Heart right ventricle (tissue), 16 donors: ENCODE measurements around the gene ADAMTSL5. TPM values are rescaled to one million over a fixed set of nuclear protein-coding genes. Genes with fewer than 3 reads are reported as not detected.
A peak's percentile ranks its signal among the peaks of the same experiment; 100 is the strongest.

Experiments
- ATAC-seq, 8 donors: fragments of 200-7000 bp; cut with Tn5 transposase; one replicate each; pipeline ENCODE4 v1.9.1; 2020; ENCODE audit warnings: mild to moderate bottlenecking in 8 of 8, moderate library complexity in 8 of 8, moderate number of reproducible peaks in 1 of 8
- DNase-seq, 2 donors: peaks; one replicate each; pipeline ENCODE4 v3.0.0-alpha.2; 2020
- H3K27ac ChIP-seq, 10 donors: fragments of 200-600 bp; sonication (generic) in 2 of 10; one replicate each; pipeline versions ENCODE4 v1.5.0 to v1.8.0; 2020 to 2022; ENCODE audit warnings: mild to moderate bottlenecking in 3 of 10
- H3K27me3 ChIP-seq, 7 donors: fragments of 200-600 bp; one replicate each; pipeline ENCODE4 v1.8.0; 2021 to 2022; ENCODE audit warnings: mild to moderate bottlenecking in 2 of 7
- H3K36me3 ChIP-seq, 9 donors: fragments of 200-600 bp; sonication (generic) in 1 of 9; one replicate each; pipeline versions ENCODE4 v1.5.0 to v1.8.0; 2020 to 2022; ENCODE audit warnings: mild to moderate bottlenecking in 2 of 9
- H3K4me1 ChIP-seq, 9 donors: fragments of 200-600 bp; sonication (generic) in 1 of 9; one replicate each; pipeline versions ENCODE4 v1.5.0 to v1.8.0; 2020 to 2022; ENCODE audit warnings: mild to moderate bottlenecking in 4 of 9
- H3K4me3 ChIP-seq, 10 donors: fragments of 200-600 bp; sonication (generic) in 2 of 10; one replicate each; pipeline versions ENCODE4 v1.5.0 to v1.8.0; 2020 to 2022; ENCODE audit warnings: mild to moderate bottlenecking in 7 of 10, moderate library complexity in 2 of 10
- H3K9me3 ChIP-seq, 11 donors: fragments of 200-600 bp in 10 of 11; sonication (generic) in 2 of 11; one replicate each; pipeline versions ENCODE4 v1.5.0 to v1.8.0; 2013 to 2022; ENCODE audit warnings: mild to moderate bottlenecking in 2 of 11, control low read depth in 1 of 11, moderate library complexity in 1 of 11
- WGBS, 2 donors: extraction: QIAGEN DNeasy Blood & Tissue Kit; methylation state at CpG; one replicate each; pipeline ENCODE4 v1.1.7; 2013; ENCODE audit warnings: inconsistent platforms in 1 of 2; 5-methylcytosine and 5-hydroxymethylcytosine counted together
- intact Hi-C, 10 donors: fragments of 100-400 bp; cut with DNase I; formaldehyde crosslinking; loops; one replicate each; pipeline versions ENCODE4 v1.11.1 to v1.14.2; 2022
- polyA plus RNA-seq, 2 donors: library from polyadenylated mRNA; stranded (reverse); fragments of 200-250 nt; gene quantifications; one replicate each; pipeline ENCODE4 v1.2.3, GENCODE V29; 2013
- total RNA-seq, 10 donors: library from RNA; stranded (reverse); fragmentation: NEBNext Ultra II Directional in 3 of 10; extraction: Animal tissue kit (Norgen Biotek cat#: 25700) in 3 of 10; gene quantifications; one replicate each; pipeline versions ENCODE4 v1.2.1 to v1.2.4, GENCODE V29; 2021 to 2023
- TF ChIP-seq, protein P1 (sequence below), 9 donors: fragments of 200-600 bp; sonication (generic) in 2 of 9; IDR thresholded peaks; one replicate each; pipeline versions ENCODE4 v1.5.0 to v1.8.0; 2021 to 2022; ENCODE audit warnings: antibody characterized with exemption in 9 of 9, mild to moderate bottlenecking in 5 of 9, moderate library complexity in 1 of 9
- donor health status: Arrhythmogenic right ventricular cardiomyopathy.
- donor health status: ischemic (EF 13 %, LVEDD 7.1; RV severe dilation, severe dysfunction).
- donor health status: healthy with polysubstance abuse.
- donor health status: DM: no; HTN: yes; CAD: no.
- donor health status: DM: no; HTN: no; CAD: no.
- donor health status: ischemic (EF 25% LVEDD 6.9; RV normal size, moderate dysfunction).
- donor health status: ischemic (EF 25% LVEDD 5.7; RV mildly dilated, moderate dysfunction).
- donor health status: healthy.
- donor health status: DM: yes; HTN: yes; CAD: no.
- donor health status: Ischemic cardiomyopathy.
- donor health status: ischemic (EF 35%, LVEDD 5.7; RV mildly dilated, moderate dysfunction).
- donor health status: nonischemic (EF 11% LVEDD 7.7; RV severe dilation, severe dysfunction).
- donor health status: DM: yes; HTN: yes; CAD: no.
- donor health status: PGD.
- donor health status: ischemic (EF 29% LVEDD 5.4; RV normal size, mild dysfunction).
- donor health status: nonischemic (EF 23%, LVEDD 6.1; RV moderate dilation, normal function).

ADAMTSL5 gene
- total and polyA plus RNA-seq, 12 donors: 16.7 to 69.4 (median 35.8) TPM

DNA sequence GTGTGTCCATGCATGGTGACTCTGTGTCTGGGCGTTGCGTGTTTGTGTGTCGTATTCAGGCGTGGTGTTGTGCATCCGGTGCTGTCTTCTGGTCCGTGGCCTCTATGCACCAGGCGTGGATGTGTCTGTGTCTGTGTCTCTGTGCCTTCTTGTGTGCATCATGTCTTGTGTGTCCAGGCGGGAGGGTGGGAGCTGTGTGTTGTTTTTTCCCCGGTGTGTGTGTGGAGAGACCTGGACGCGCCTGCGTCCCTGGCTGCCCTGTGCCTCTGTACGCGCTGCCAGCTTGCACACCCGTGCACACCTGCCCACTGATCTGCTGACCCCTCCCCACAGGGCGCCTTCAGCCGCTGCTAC, 12.1 kb upstream of the ADAMTSL5 start:
- intact Hi-C loops: loop anchor here in 1 of 10 donors (10.0 kb wide), 1 partner anchor 210 kb away; no protein-coding TSS in a partner anchor
- ATAC-seq: no peak
- no peak overlapping the region for H3K4me3 ChIP-seq
- 64 to 70% methylated on average over 17 of the region's 17 CpGs for WGBS, 2 donors
- TF ChIP-seq, protein P1, sequence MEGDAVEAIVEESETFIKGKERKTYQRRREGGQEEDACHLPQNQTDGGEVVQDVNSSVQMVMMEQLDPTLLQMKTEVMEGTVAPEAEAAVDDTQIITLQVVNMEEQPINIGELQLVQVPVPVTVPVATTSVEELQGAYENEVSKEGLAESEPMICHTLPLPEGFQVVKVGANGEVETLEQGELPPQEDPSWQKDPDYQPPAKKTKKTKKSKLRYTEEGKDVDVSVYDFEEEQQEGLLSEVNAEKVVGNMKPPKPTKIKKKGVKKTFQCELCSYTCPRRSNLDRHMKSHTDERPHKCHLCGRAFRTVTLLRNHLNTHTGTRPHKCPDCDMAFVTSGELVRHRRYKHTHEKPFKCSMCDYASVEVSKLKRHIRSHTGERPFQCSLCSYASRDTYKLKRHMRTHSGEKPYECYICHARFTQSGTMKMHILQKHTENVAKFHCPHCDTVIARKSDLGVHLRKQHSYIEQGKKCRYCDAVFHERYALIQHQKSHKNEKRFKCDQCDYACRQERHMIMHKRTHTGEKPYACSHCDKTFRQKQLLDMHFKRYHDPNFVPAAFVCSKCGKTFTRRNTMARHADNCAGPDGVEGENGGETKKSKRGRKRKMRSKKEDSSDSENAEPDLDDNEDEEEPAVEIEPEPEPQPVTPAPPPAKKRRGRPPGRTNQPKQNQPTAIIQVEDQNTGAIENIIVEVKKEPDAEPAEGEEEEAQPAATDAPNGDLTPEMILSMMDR (IDR thresholded peaks at IDR 0.05): no peak
- no peaks in the 10 kb centered on the region for H3K9me3 ChIP-seq
- no peaks in the 10 kb centered on the region for H3K36me3 ChIP-seq
- peaks cover 26 to 66% (median 58%) of the 10 kb centered on the region in 7 donors for H3K27me3 ChIP-seq
- no peak for DNase-seq
- no peak overlapping the region for H3K27ac ChIP-seq
- H3K4me1 ChIP-seq: peaks cover 0 to 11% (median 4%) of the 10 kb centered on the region in 9 donors

DNA sequence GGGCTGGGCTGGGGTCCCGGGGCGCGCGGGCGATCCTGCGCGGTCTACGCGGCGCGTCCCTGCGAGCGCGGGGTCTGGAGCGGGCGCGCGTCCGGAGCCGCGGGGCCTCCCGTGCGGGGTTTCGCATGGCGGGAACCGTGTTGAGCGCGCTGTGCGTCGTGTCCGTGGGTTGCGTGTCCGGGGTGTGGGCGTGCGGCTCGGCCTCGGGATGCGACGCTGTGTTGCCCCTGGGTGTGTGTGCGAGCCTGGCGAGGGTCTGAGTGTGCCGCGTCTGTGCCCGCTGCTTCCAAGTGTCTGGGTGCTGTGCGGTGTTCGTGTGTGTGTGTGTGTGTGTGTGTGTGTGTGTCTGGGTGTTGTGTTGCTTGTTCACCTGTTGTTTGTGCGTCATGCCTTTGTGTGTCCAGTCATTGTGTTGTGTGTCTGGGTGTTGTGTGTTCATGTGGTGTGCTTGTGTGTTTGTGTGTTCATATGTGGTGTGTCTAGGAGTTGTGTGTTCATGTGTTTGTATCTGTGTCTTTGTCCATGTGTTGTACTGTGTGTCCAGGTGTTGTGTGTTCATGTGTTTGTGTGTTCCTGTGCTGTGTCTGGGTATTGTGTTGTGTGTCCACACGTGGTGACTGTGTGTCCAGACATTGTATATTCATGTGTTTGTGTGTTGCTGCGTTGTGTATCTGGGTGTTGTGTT, 11.6 kb upstream of the ADAMTSL5 start:
- no peak overlapping the region for H3K27ac ChIP-seq
- no peak for DNase-seq
- H3K9me3 ChIP-seq: no peaks in the 10 kb centered on the region
- WGBS, 2 donors: 12 to 13% methylated on average over 31 to 49 of the region's 49 CpGs
- H3K4me1 ChIP-seq: peaks cover 0 to 11% (median 4%) of the 10 kb centered on the region in 9 donors
- H3K4me3 ChIP-seq: peak overlapping the region in 4 of 10 donors; percentile 5 to 26 (median 10)
- ATAC-seq: no peak
- H3K27me3 ChIP-seq: peaks cover 26 to 62% (median 57%) of the 10 kb centered on the region in 7 donors
- intact Hi-C loops: loop anchor here in 1 of 10 donors (10.0 kb wide), 1 partner anchor 210 kb away; no protein-coding TSS in a partner anchor
- TF ChIP-seq, protein P1 (IDR thresholded peaks at IDR 0.05): no peak
- no peaks in the 10 kb centered on the region for H3K36me3 ChIP-seq

DNA sequence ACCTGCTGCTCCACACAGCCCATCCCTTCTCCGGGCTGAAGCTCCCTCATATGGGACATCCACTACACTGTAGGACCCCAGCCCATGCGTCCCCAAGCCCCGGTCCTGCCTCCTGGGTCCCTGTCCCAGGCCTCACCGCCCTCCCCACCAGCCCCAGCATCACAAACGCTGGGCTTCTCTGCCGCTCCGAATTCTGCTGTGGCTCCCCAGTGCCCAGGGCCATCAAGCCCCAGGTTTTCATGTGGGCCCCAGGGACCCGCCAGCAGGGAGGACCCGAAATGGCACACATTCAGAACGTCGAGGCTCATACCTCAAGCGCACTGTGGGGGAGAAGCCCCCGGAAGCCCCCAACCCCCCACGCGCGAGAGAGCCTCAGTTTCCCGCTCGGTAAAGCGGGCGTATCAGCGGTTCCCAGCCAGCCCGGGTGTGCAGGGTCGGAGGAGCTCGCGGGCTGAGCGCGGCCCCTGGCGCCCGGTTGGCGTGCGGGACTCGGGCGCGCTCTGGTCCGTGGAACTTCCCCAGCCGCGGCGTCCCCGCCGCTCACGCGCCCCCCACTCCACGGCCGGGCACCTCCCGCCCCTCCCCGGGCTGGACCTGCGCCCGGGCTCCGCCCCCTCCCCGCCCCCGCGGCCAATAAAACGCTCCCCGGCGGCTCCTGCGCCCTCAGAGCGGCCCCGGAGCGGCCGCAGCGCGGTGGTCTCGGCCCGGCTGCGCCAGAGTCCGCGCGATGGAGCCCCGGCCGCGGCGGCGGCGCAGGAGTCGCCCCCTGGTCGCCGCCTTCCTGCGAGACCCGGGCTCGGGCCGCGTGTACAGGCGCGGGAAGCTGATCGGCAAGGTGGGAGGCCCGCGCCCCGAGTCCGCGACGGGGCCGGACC, 10.8 kb upstream of the ADAMTSL5 start, which contains the start of gene PLK5:
Gene PLK5, plus strand, starts transcription at position 666 of the 875 bp plus-strand sequence. CDS start 2,920 bp downstream, outside the sequence.
- peak within 1 kb of the TSS in 5 of 10 donors; percentile 5 to 26 (median 13) for H3K4me3 ChIP-seq
- TF ChIP-seq, protein P1 (IDR thresholded peaks at IDR 0.05): peak in 2 of 9 donors; percentile 19 to 36

DNA sequence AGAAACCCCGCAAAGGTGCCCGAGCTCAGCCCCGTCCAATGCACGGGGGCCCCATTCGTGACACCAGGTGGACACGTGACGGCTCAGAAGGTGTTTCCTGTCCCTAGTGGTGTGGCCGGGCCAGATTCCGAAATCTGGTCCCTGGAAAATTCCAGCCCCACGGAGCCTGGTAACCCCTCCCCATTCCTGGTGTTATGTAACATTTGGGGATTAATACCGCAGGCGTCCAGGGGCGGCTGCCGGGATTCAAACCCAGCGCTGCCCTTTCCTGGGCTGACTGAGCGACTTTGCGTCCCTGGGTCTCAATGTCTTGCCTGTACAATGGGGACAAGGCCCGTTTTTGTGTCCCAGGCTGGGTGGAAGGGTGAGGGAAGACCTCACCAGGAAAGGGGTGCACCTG, 10.0 kb upstream of the ADAMTSL5 start:
- Histone ChIP-seq H3K9me3 (no peaks in the 10 kb centered on the region), H3K27me3 (peaks cover 26 to 54% (median 52%) of the 10 kb centered on the region in 7 donors), H3K36me3 (no peaks in the 10 kb centered on the region), H3K27ac (no peak overlapping the region), H3K4me1 (peaks cover 0 to 11% (median 4%) of the 10 kb centered on the region in 9 donors), H3K4me3 (no peak overlapping the region)
- TF ChIP-seq, protein P1 (IDR thresholded peaks at IDR 0.05): no peak
- intact Hi-C loops: loop anchor here in 1 of 10 donors (10.0 kb wide), 1 partner anchor 208 kb away; no protein-coding TSS in a partner anchor
- no peak for DNase-seq
- 80 to 81% methylated on average over 18 of the region's 18 CpGs for WGBS, 2 donors
- no peak for ATAC-seq

More for the DNA sequence above, 10.8 kb upstream of the ADAMTSL5 start, which contains the start of gene PLK5:
- intact Hi-C loops: loop anchor here in 1 of 10 donors (10.0 kb wide), 1 partner anchor 209 kb away; no protein-coding TSS in a partner anchor
- H3K27me3 ChIP-seq: peaks cover 26 to 58% (median 53%) of the 10 kb centered on the region in 7 donors
- DNase-seq (no peak), ATAC-seq (no peak)
- whole genome bisulfite sequencing, 2 donors: 9 to 13% methylated on average over 59 to 85 of the region's 92 CpGs
- H3K36me3 ChIP-seq: no peaks in the 10 kb centered on the region
- no peaks in the 10 kb centered on the region for H3K9me3 ChIP-seq
- no peak within 1 kb of the TSS for H3K27ac ChIP-seq
- H3K4me1 ChIP-seq: peaks cover 0 to 11% (median 4%) of the 10 kb centered on the region in 9 donors
